HEK293T (cell line): ENCODE measurements around the gene MYBPC2.
"Not testable (repeated sequence)": the region's sequence is repeated elsewhere in the genome, so short reads cannot be mapped to it uniquely, and the experiment has no call there.

Source experiments
- CTCF ChIA-PET: fragments of 350-600 bp; formaldehyde crosslinking; extraction: SDS; loops from one replicate; lab custom pipeline; 2021; ENCODE audit warnings: antibody characterized with exemption, inconsistent platforms; lab: Yijun Ruan, JAX
- POLR2A ChIA-PET: fragments of 350-600 bp; formaldehyde crosslinking; extraction: SDS; loops from one replicate; lab custom pipeline; 2020; ENCODE audit warnings: antibody characterized with exemption, inconsistent platforms; lab: Yijun Ruan, JAX
- DNase-seq: peaks from one replicate; pipeline ENCODE4 v3.0.0; 2012; ENCODE audit warnings: mixed read lengths; ENCODE audit errors: extremely low spot score
- ARNT ChIP-seq: fragments of 450-650 bp; IDR thresholded peaks from 2 replicates; pipeline ENCODE4 v1.6.1; 2017; ENCODE audit warnings: mild to moderate bottlenecking
- BHLHE40 ChIP-seq: fragments of 450-650 bp; IDR thresholded peaks from 2 replicates; pipeline ENCODE4 v1.6.1; 2016; ENCODE audit warnings: mild to moderate bottlenecking, moderate library complexity, borderline replicate concordance
- CTBP1 ChIP-seq: fragments of 450-650 bp; IDR thresholded peaks from 2 replicates; pipeline ENCODE4 v1.6.1; 2016; ENCODE audit warnings: borderline replicate concordance
- ELF4 ChIP-seq: fragments of 450-650 bp; IDR thresholded peaks from 2 replicates; pipeline ENCODE4 v1.6.1; 2017; ENCODE audit warnings: antibody characterized with exemption
- FOXA1 ChIP-seq: fragments of 450-650 bp; IDR thresholded peaks from 2 replicates; pipeline ENCODE4 v1.6.1; 2016; ENCODE audit warnings: mild to moderate bottlenecking
- FOXK2 ChIP-seq: fragments of 450-650 bp; IDR thresholded peaks from 2 replicates; pipeline ENCODE4 v1.6.1; 2016; ENCODE audit warnings: mild to moderate bottlenecking
- FOXM1 ChIP-seq: fragments of 450-650 bp; IDR thresholded peaks from 2 replicates; pipeline ENCODE4 v1.6.1; 2017; ENCODE audit warnings: mild to moderate bottlenecking, borderline replicate concordance
- HDGF ChIP-seq: fragments of 450-650 bp; IDR thresholded peaks from 2 replicates; pipeline ENCODE4 v1.6.1; 2017; ENCODE audit warnings: antibody characterized with exemption, borderline replicate concordance
- L3MBTL2 ChIP-seq: fragments of 450-650 bp; conservative IDR thresholded peaks from 2 replicates; pipeline ENCODE4 v1.6.1; 2016; ENCODE audit warnings: mild to moderate bottlenecking
- LEF1 ChIP-seq: fragments of 450-650 bp; IDR thresholded peaks from 2 replicates; pipeline ENCODE4 v1.6.1; 2017; ENCODE audit warnings: mild to moderate bottlenecking, borderline replicate concordance
- NFRKB ChIP-seq: fragments of 450-650 bp; IDR thresholded peaks from 2 replicates; pipeline ENCODE4 v1.6.1; 2016; ENCODE audit warnings: mild to moderate bottlenecking, moderate library complexity
- PKNOX1 ChIP-seq: fragments of 450-650 bp; IDR thresholded peaks from 2 replicates; pipeline ENCODE4 v1.6.1; 2016
- SP1 ChIP-seq: fragments of 450-650 bp; IDR thresholded peaks from 2 replicates; pipeline ENCODE4 v1.6.1; 2017
- SUZ12 ChIP-seq: fragments of 450-650 bp; IDR thresholded peaks from 2 replicates; pipeline ENCODE4 v1.6.1; 2016; ENCODE audit warnings: mild to moderate bottlenecking
- TARDBP ChIP-seq: fragments of 450-650 bp; IDR thresholded peaks from 2 replicates; pipeline ENCODE4 v1.6.1; 2016
- ZNF384 ChIP-seq: fragments of 450-650 bp; IDR thresholded peaks from 2 replicates; pipeline ENCODE4 v1.6.1; 2016

MYBPC2 gene

GRCh38 chr19:50387868-50388245, 44.8 kb upstream of the MYBPC2 start:
- no peak for TF ChIP-seq PKNOX1
- TF ChIP-seq CTBP1, result no peak
- TF ChIP-seq FOXA1, result no peak
- TF ChIP-seq FOXM1, result no peak
- TF ChIP-seq SUZ12, result no peak
- TF ChIP-seq LEF1, result no peak
- no peak for TF ChIP-seq ZNF384
- no peak for TF ChIP-seq L3MBTL2
- POLR2A ChIA-PET, result interaction anchor here (1.0 to 1.2 kb wide), 2 partner anchors 12 to 20 kb away, joined by 3 read pairs; partner anchors contain the start of gene NR1H2
- CTCF ChIA-PET, result no interaction called here
- DNase-seq, result no peak

- CTCF ChIA-PET, result interaction anchor here (0.6 kb wide), 1 partner anchor 351 kb away, joined by 5 read pairs; no protein-coding TSS in a partner anchor
- DNase-seq, POLR2A ChIA-PET: not testable (repeated sequence)
These were observed 42.4 kb upstream of the MYBPC2 start for GRCh38 chr19:50390295-50390694.

GRCh38 chr19:50390952-50391351, 41.7 kb upstream of the MYBPC2 start:
- POLR2A ChIA-PET, DNase-seq, CTCF ChIA-PET: not testable (repeated sequence)

GRCh38 chr19:50392759-50393158, 39.9 kb upstream of the MYBPC2 start:
- POLR2A ChIA-PET, result no interaction called here
- CTCF ChIA-PET, result no interaction called here
- DNase-seq, result no peak
- TF ChIP-seq NFRKB (no peak), FOXK2 (no peak), LEF1 (no peak), TARDBP (no peak), L3MBTL2 (no peak), PKNOX1 (no peak), BHLHE40 (no peak), HDGF (no peak), FOXM1 (no peak), SUZ12 (no peak), ELF4 (no peak)

- ChIA-PET CTCF (no interaction called here), POLR2A (interaction anchor here (2.1 kb wide), 1 partner anchor 9 kb away, joined by 6 read pairs; no protein-coding TSS in a partner anchor)
These were observed 39.1 kb upstream of the MYBPC2 start for GRCh38 chr19:50393589-50393988.

GRCh38 chr19:50394017-50394416, 38.7 kb upstream of the MYBPC2 start:
- DNase-seq, result no peak
- TF ChIP-seq ARNT, result no peak
- TF ChIP-seq ELF4, result no peak
- TF ChIP-seq LEF1, result no peak
- no peak for TF ChIP-seq SP1
- TF ChIP-seq CTBP1, result no peak
- no peak for TF ChIP-seq PKNOX1
- TF ChIP-seq ZNF384, result no peak
- TF ChIP-seq TARDBP, result no peak
- TF ChIP-seq FOXA1, result no peak
- TF ChIP-seq BHLHE40, result no peak
- POLR2A ChIA-PET, result interaction anchor here (2.1 kb wide), 1 partner anchor 9 kb away, joined by 6 read pairs; no protein-coding TSS in a partner anchor
- CTCF ChIA-PET, result no interaction called here

More at GRCh38 chr19:50393589-50393988, 39.1 kb upstream of the MYBPC2 start:
- TF ChIP-seq FOXA1, result no peak
- no peak for TF ChIP-seq HDGF
- TF ChIP-seq ZNF384, result no peak
- DNase-seq, result no peak

GRCh38 chr19:50398675-50399367, 33.9 kb upstream of the MYBPC2 start:
- CTCF ChIA-PET, result no interaction called here
- TF ChIP-seq HDGF, result no peak
- no peak for TF ChIP-seq SUZ12
- TF ChIP-seq FOXK2, result no peak
- TF ChIP-seq LEF1, result no peak
- no peak for TF ChIP-seq BHLHE40
- TF ChIP-seq PKNOX1, result no peak
- no peak for TF ChIP-seq L3MBTL2
- no peak for TF ChIP-seq ELF4
- no peak for TF ChIP-seq FOXM1
- no peak for TF ChIP-seq ZNF384
- TF ChIP-seq ARNT, result no peak
- TF ChIP-seq TARDBP, result no peak
- no peak for TF ChIP-seq SP1
- no peak for TF ChIP-seq CTBP1
- no peak for TF ChIP-seq FOXA1
- no peak for TF ChIP-seq NFRKB
- DNase-seq, result no peak
- POLR2A ChIA-PET, result interaction anchor here (1.1 kb wide), 1 partner anchor 23 kb away, joined by 3 read pairs; the partner anchor contains the start of gene NR1H2
